GM12878 (cell line): ENCODE results near the gene ANTXR1. TPM values are rescaled to one million over a fixed set of nuclear protein-coding genes. Genes with fewer than 3 reads are reported as not detected.

ENCODE experiments used
- ATAC-seq: fragments of 200-7000 bp; cut with Tn5 transposase; 3 replicates; pipeline ENCODE4 v1.9.1; 2020; ENCODE audit warnings: mild to moderate bottlenecking, moderate library complexity
- BruUV-seq: library from RNA; stranded (reverse); fragments of 400-500 nt; replicated peaks from 2 replicates; lab custom pipeline; 2021; lab: Mats Ljungman, UMichigan
- CTCF ChIA-PET: fragments of 300-600 bp; sonication (Branson Sonifier 250); formaldehyde crosslinking; extraction: SDS; loops from one replicate; lab custom pipeline; 2021; ENCODE audit warnings: inconsistent platforms; lab: Yijun Ruan, JAX
- POLR2A ChIA-PET: fragments of 350-600 bp; formaldehyde crosslinking; extraction: SDS; loops from one replicate; lab custom pipeline; 2021; ENCODE audit warnings: inconsistent platforms; lab: Charles Lee
- RAD21 ChIA-PET: fragments of 300-600 bp; sonication (Branson Sonifier 250); formaldehyde crosslinking; loops from one replicate; lab custom pipeline; 2023; ENCODE audit warnings: antibody characterized with exemption; ENCODE audit not compliant: unreplicated experiment; lab: Charles Lee
- SMC1A ChIA-PET: fragments of 300-600 bp; sonication (Branson Sonifier 250); formaldehyde crosslinking; loops from one replicate; lab custom pipeline; 2023; ENCODE audit not compliant: unreplicated experiment, uncharacterized antibody; lab: Charles Lee
- DNase-seq: peaks from one replicate; pipeline ENCODE4 v3.0.0-alpha.2; 2011; ENCODE audit warnings: low read depth, low spot score
- FAIRE-seq: peaks from 3 replicates; lab custom pipeline; 2011; peaks lifted over from hg19 to GRCh38; lab: Jason Lieb, UNC
- H2AFZ ChIP-seq: 2 replicates; pipeline ENCODE4 v1.6.0; 2011; ENCODE audit warnings: low read depth, low read length, control low read depth; ENCODE audit not compliant: control insufficient read depth
- H3K27ac ChIP-seq: 2 replicates; pipeline ENCODE4 v1.5.1; 2011; ENCODE audit warnings: control low read depth; ENCODE audit not compliant: control insufficient read depth, insufficient read depth
- H3K27me3 ChIP-seq, 2 experiments: replicated peaks in 1 of 2; 2 replicates each; pipeline versions ENCODE4 v1.6.0 to v1.6.1; 2011; ENCODE audit warnings: low read length in 1 of 2; ENCODE audit not compliant: control insufficient read depth in 2 of 2, insufficient read depth in 2 of 2
- H3K36me3 ChIP-seq, 2 experiments: 2 replicates each; pipeline ENCODE4 v1.5.1; 2011; ENCODE audit warnings: low read length in 1 of 2; ENCODE audit not compliant: control insufficient read depth in 2 of 2, insufficient read depth in 2 of 2
- H3K4me1 ChIP-seq: 2 replicates; pipeline ENCODE4 v1.6.1; 2011; ENCODE audit warnings: mild to moderate bottlenecking, low read length, moderate library complexity, mixed read lengths; ENCODE audit not compliant: control insufficient read depth, insufficient read depth
- H3K4me2 ChIP-seq: 2 replicates; pipeline ENCODE4 v1.6.0; 2011; ENCODE audit warnings: control low read depth; ENCODE audit not compliant: control insufficient read depth, insufficient read depth
- H3K4me3 ChIP-seq: fragments of 200-600 bp; sonication (generic); 2 replicates; pipeline ENCODE4 v1.5.1; 2016
- H3K79me2 ChIP-seq: 2 replicates; pipeline ENCODE4 v1.6.0; 2011; ENCODE audit warnings: low read length; ENCODE audit not compliant: control insufficient read depth, insufficient read depth
- H3K9ac ChIP-seq: 2 replicates; pipeline ENCODE4 v1.8.0; 2011; ENCODE audit warnings: low read length, control low read depth, mixed read lengths; ENCODE audit not compliant: control insufficient read depth, insufficient read depth
- H3K9me3 ChIP-seq: replicated peaks from 3 replicates; pipeline ENCODE4 v1.5.1; 2011; ENCODE audit warnings: mild to moderate bottlenecking, low read length; ENCODE audit not compliant: control insufficient read depth, insufficient read depth
- H4K20me1 ChIP-seq: 2 replicates; pipeline ENCODE4 v1.6.0; 2011; ENCODE audit not compliant: control insufficient read depth, insufficient read depth
- ASH2L ChIP-seq: fragments of 300-600, 200-600 bp; sonication (generic); IDR thresholded peaks from 2 replicates; pipeline ENCODE4 v1.6.1; 2017; ENCODE audit warnings: low read depth, mild to moderate bottlenecking, borderline replicate concordance
- BRCA1 ChIP-seq: IDR thresholded peaks from 2 replicates; pipeline ENCODE4 v1.6.1; 2011; ENCODE audit warnings: low read depth, low read length, improper control_type of control experiment
- CEBPB ChIP-seq, 2 experiments: fragments of 150-350 bp in 1 of 2; IDR thresholded peaks; 2 replicates each; pipeline ENCODE4 v1.6.1; 2012 to 2014; ENCODE audit warnings: low read depth in 2 of 2, low read length in 2 of 2, borderline replicate concordance in 1 of 2, inconsistent platforms in 1 of 2
- EED ChIP-seq: sonication (generic); IDR thresholded peaks from 2 replicates; pipeline ENCODE4 v1.6.1; 2016; ENCODE audit warnings: antibody characterized with exemption, low read depth
- EP300 ChIP-seq, 2 experiments: fragments of 150-350 bp in 1 of 2; IDR thresholded peaks; 2 replicates each; pipeline ENCODE4 v1.6.1; 2011 to 2012; ENCODE audit warnings: low read depth in 2 of 2, low read length in 2 of 2, borderline replicate concordance in 1 of 2, improper control_type of control experiment in 1 of 2, inconsistent platforms in 1 of 2; ENCODE audit not compliant: control insufficient read depth in 1 of 2
- GABPA ChIP-seq: IDR thresholded peaks from 2 replicates; pipeline ENCODE4 v1.6.1; 2014; ENCODE audit warnings: antibody characterized with exemption, low read depth, mild to moderate bottlenecking, inconsistent platforms
- IKZF1 ChIP-seq: fragments of 450-650 bp; conservative IDR thresholded peaks from 2 replicates; pipeline ENCODE4 v1.6.1; 2017; ENCODE audit warnings: antibody characterized with exemption, mild to moderate bottlenecking
- MXI1 ChIP-seq: fragments of 150-350 bp; IDR thresholded peaks from 2 replicates; pipeline ENCODE4 v1.6.1; 2011; ENCODE audit warnings: low read depth, mild to moderate bottlenecking, inconsistent platforms, low read length, improper control_type of control experiment
- NBN ChIP-seq: fragments of 450-650 bp; IDR thresholded peaks from 2 replicates; pipeline ENCODE4 v1.6.1; 2016
- NFXL1 ChIP-seq: fragments of 450-650 bp; IDR thresholded peaks from 2 replicates; pipeline ENCODE4 v1.6.1; 2017; ENCODE audit warnings: antibody characterized with exemption, mild to moderate bottlenecking, borderline replicate concordance
- NRF1 ChIP-seq: conservative IDR thresholded peaks from 2 replicates; pipeline ENCODE4 v1.6.1; 2011; ENCODE audit warnings: mild to moderate bottlenecking, low read depth, low read length, improper control_type of control experiment
- POLR2A ChIP-seq: IDR thresholded peaks from 2 replicates; pipeline ENCODE4 v1.6.1; 2011; ENCODE audit warnings: low read depth, mild to moderate bottlenecking, low read length
- RAD21 ChIP-seq: IDR thresholded peaks from 2 replicates; pipeline ENCODE4 v1.6.1; 2011; ENCODE audit warnings: mild to moderate bottlenecking, low read depth, low read length, moderate library complexity; ENCODE audit not compliant: insufficient read depth
- RCOR1 ChIP-seq: conservative IDR thresholded peaks from 2 replicates; pipeline ENCODE4 v1.6.1; 2012; ENCODE audit warnings: low read depth, low read length, improper control_type of control experiment
- TARDBP ChIP-seq: IDR thresholded peaks from 2 replicates; pipeline ENCODE4 v1.6.1; 2016; ENCODE audit warnings: borderline replicate concordance
- TCF12 ChIP-seq: IDR thresholded peaks from 2 replicates; pipeline ENCODE4 v1.6.1; 2011; ENCODE audit warnings: low read depth, mild to moderate bottlenecking, low read length
- ZNF274 ChIP-seq: IDR thresholded peaks from one replicate; pipeline ENCODE4 v1.8.0; 2011; ENCODE audit not compliant: insufficient read length, insufficient read depth
- ZNF687 ChIP-seq: fragments of 450-650 bp; IDR thresholded peaks from 2 replicates; pipeline ENCODE4 v1.6.1; 2017; ENCODE audit warnings: mild to moderate bottlenecking, moderate library complexity
- ZZZ3 ChIP-seq: IDR thresholded peaks from 2 replicates; pipeline ENCODE4 v1.6.1; 2011; ENCODE audit warnings: low read depth; ENCODE audit not compliant: control insufficient read depth, insufficient read length
- WGBS: methylation state at CpG from one replicate; pipeline ENCODE4 v1.1.6; 2016; ENCODE audit warnings: low lambda C conversion rate; ENCODE audit not compliant: insufficient replicate concordance, insufficient coverage; ENCODE audit errors: missing lambda C conversion rate; 5-methylcytosine and 5-hydroxymethylcytosine counted together
- in situ Hi-C: fragments of 300-500 bp; cut with MboI; formaldehyde crosslinking; loops from 9 replicates; pipeline ENCODE4 v1.14.3; 2018; ENCODE audit warnings: mixed read lengths
- intact Hi-C: fragments of 100-400 bp; cut with micrococcal nuclease; formaldehyde crosslinking; loops from one replicate; pipeline ENCODE4 v1.14.2; 2022; ENCODE audit not compliant: unreplicated experiment
- polyA plus RNA-seq, 11 experiments: library from polyadenylated mRNA; depleted of rRNA in 4 of 11; unstranded in 6 of 11; stranded (reverse) in 5 of 11; fragments of >200 nt; fragmentation: Nextera tagmentation in 4 of 11; fragmentation: Illumina TruSeq in 1 of 11; extraction: Ambion mirVana in 4 of 11; extraction: Trizol in 1 of 11; gene quantifications; 1 replicate in 1 of 11; 2 replicates in 10 of 11; pipeline versions ENCODE4 v1.2.1 to v1.2.3, GENCODE V29; 2011 to 2016; ENCODE audit warnings: inconsistent platforms in 2 of 11, missing spikeins in 2 of 11, low read depth in 1 of 11
- total RNA-seq, 4 experiments: library from RNA; depleted of rRNA in 3 of 4; stranded (reverse); fragments of >200 nt in 3 of 4; fragmentation: Illumina TruSeq in 1 of 4; extraction: Trizol in 1 of 4; gene quantifications; 2 replicates each; pipeline versions ENCODE4 v1.2.1 to v1.2.3, GENCODE V29; 2013 to 2021
- TF ChIP-seq, protein P1 (sequence below): IDR thresholded peaks from 2 replicates; pipeline ENCODE4 v1.6.1; 2011; ENCODE audit warnings: borderline replicate concordance, low read depth, mild to moderate bottlenecking, moderate library complexity, mixed read lengths, low read length; ENCODE audit not compliant: insufficient read depth; ENCODE audit errors: extremely low read length

Gene ANTXR1
- total and polyA plus RNA-seq, 10 of the 15 experiments (the other 5 are each of a cell fraction or from before 2014, with no cell fraction given): 0.09 to 0.26 TPM; not detected in 8

GRCh38 chr2:69113627-69114026, 100.6 kb downstream of the ANTXR1 start:
- Histone ChIP-seq H4K20me1 (no peaks in the 10 kb centered on the region), H3K36me3 (no peaks in the 10 kb centered on the region), H3K79me2 (no peaks in the 10 kb centered on the region), H3K9me3 (no peaks in the 10 kb centered on the region), H3K27ac (no peak overlapping the region), H3K9ac (no peak overlapping the region), H2AFZ (no peak overlapping the region), H3K4me2 (no peak overlapping the region), H3K4me3 (no peak overlapping the region), H3K27me3 (peaks cover 0 to 4% of the 10 kb centered on the region in 2 experiments; a peak in 3 of 4 replicates), H3K4me1 (no peaks in the 10 kb centered on the region)
- FAIRE-seq (no peak), DNase-seq (no peak), ATAC-seq (no peak)
- ChIA-PET SMC1A (interaction anchor here (1.6 kb wide), 1 partner anchor 11 kb away, joined by 5 read pairs; no protein-coding TSS in a partner anchor), CTCF (no interaction called here), RAD21 (no interaction called here), POLR2A (no interaction called here)
- TF ChIP-seq TARDBP: no peak
- TF ChIP-seq ZZZ3: no peak
- TF ChIP-seq RCOR1: no peak
- TF ChIP-seq RAD21: no peak
- no peak for TF ChIP-seq NFXL1
- TF ChIP-seq EP300 (IDR thresholded peaks at IDR 0.05; ENCODE audit: borderline replicate concordance in 1 of 2, control insufficient read depth in 1 of 2, low read depth in 2 of 2, low read length in 2 of 2): no peak
- no peak for TF ChIP-seq MXI1
- no peak for TF ChIP-seq BRCA1
- no peak for TF ChIP-seq IKZF1
- TF ChIP-seq, protein P1, sequence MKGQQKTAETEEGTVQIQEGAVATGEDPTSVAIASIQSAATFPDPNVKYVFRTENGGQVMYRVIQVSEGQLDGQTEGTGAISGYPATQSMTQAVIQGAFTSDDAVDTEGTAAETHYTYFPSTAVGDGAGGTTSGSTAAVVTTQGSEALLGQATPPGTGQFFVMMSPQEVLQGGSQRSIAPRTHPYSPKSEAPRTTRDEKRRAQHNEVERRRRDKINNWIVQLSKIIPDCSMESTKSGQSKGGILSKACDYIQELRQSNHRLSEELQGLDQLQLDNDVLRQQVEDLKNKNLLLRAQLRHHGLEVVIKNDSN: no peak
- TF ChIP-seq EED: no peak
- TF ChIP-seq GABPA: no peak
- no peak for TF ChIP-seq NBN
- TF ChIP-seq ZNF687: no peak
- TF ChIP-seq CEBPB (IDR thresholded peaks at IDR 0.05; ENCODE audit: borderline replicate concordance in 1 of 2, low read depth in 2 of 2, low read length in 2 of 2): no peak
- no peak for TF ChIP-seq NRF1
- TF ChIP-seq ZNF274: no peak
- TF ChIP-seq ASH2L: no peak
- no peak for TF ChIP-seq TCF12
- TF ChIP-seq POLR2A: no peak
- in situ Hi-C loops: no loop called here
- 0% methylated on average over 3 of the region's 3 CpGs for WGBS
- no TSS peak for BruUV-seq
- intact Hi-C loops: no loop called here
